ENCODE data around the gene GON7.
"Not testable (repeated sequence)": the region's sequence is repeated elsewhere in the genome, so short reads cannot be mapped to it uniquely, and the experiment has no call there.

GON7 gene

GRCh38 chr14:93199031-93199430 is 7.8 kb downstream of the GON7 start:
- no peak for DNase-seq (ENCODE audit: low spot score)

DNA sequence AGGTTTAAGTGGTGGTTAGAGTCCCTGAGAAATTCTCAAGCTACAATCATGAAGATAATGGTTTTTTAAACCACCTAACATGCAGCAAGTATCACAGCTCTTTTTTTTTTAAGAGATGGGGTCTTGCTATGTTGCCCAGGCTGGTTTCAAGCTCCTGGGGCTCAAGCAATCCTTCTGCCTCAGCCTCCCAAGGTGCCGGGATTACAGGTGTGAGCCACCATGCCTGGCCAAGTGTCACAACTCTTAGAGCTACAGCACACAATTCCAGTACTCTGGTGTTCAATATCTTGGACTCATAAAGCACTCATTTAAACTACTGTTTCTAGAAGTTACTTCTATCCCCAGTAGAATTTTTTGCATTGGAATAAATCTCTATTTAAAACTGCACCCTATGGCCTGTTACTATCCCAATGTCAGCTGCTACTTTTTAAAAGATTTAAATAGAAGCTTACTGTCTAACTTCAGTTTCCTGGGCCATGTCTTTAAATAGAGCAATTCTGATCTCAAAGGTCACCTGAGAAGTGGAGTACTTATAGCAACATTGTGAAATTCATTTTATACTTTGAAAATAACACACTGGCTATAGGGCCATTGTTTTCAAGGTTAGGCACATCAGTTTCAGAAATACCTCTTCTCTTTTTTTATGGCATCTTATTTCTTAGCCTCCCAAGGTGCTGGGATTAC is 11.4 kb downstream of the GON7 start:
- DNase-seq (ENCODE audit: low spot score) = no peak

DNA sequence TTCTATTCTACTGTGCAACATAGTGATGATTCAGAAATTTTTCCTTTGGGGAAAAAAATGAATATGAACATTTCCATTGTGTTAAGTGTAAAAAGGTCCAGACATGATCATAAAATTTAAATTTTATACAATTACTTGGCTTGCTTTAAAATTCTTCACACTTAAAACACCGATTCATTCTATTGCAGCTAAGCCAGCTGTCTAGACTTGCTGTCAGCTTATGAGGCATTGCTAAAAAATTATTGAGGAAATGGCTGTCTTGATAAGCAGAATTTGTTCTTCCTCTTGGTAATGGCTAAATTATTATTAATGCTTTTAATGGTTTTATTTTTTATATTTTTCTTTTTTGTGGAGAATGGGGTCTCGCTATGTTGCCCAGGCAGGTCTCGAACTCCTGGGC is 19.9 kb downstream of the GON7 start:
- DNase-seq (ENCODE audit: low spot score) = no peak

- DNase-seq (ENCODE audit: low spot score) = peak; percentile 13
Observed at GRCh38 chr14:93186466-93186865, 20.4 kb downstream of the GON7 start.

GRCh38 chr14:93185349-93185720 is 21.5 kb downstream of the GON7 start:
- no peak for DNase-seq (ENCODE audit: low spot score)

- DNase-seq (ENCODE audit: low spot score) = peak; percentile 91
Observed at GRCh38 chr14:93184391-93185348, 22.2 kb downstream of the GON7 start, which contains the start of the genes LYSET and MOAP1. LYSET (plus strand) TSS chr14:93185317; CDS start chr14:93185406, 89 bp downstream. MOAP1 (minus strand) TSS chr14:93184897; CDS start chr14:93184242, 655 bp downstream.

GRCh38 chr14:93183596-93184317 is 23.1 kb downstream of the GON7 start:
- no peak for DNase-seq (ENCODE audit: low spot score)

DNA sequence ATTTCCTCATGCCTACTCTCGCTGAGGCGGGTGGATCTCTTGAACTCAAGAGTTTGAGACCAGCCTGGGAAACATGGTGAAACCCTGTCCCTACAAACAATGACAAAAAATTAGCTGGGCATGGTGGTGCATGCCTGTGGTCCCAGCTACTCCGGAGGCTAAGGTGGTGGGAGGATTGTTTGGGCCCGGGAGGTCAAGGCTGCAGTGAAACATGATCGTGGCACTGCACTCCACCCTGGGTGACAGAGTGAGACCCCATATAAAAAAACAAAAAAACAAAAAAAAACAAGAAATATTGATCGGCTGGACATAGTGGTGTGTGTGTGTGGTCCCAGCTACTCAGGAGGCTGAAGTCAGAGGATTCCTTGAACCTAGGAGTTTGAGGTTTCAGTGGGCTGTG is 31.4 kb downstream of the GON7 start:
- DNase-seq (ENCODE audit: low spot score) = no peak

DNA sequence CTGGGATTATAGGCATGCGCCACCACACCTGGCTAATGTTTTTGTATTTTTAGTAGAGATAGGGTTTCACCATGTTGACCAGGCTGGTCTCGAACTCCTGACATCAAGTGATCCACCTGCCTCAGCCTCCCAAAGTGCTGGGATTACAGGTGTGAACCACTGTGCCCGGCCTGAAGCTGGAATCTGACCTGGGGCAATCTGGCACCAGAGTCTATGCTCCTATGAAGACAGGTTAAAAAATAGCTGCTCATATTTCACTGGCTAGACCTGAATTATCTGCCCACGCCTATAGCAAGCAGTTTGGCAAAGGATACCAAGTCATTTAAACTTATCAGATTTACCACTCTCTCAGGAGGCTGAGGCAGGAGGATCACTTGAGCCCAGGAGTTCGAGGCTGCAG is 32.1 kb downstream of the GON7 start:
- DNase-seq (ENCODE audit: low spot score) = not testable (repeated sequence)

GRCh38 chr14:93173943-93174395 is 32.9 kb downstream of the GON7 start:
- DNase-seq (ENCODE audit: low spot score) = no peak

- DNase-seq (ENCODE audit: low spot score) = no peak
Observed at GRCh38 chr14:93171376-93171775, 35.5 kb downstream of the GON7 start.

GRCh38 chr14:93170141-93170540 is 36.7 kb downstream of the GON7 start:
- not testable (repeated sequence) for DNase-seq (ENCODE audit: low spot score)

DNA sequence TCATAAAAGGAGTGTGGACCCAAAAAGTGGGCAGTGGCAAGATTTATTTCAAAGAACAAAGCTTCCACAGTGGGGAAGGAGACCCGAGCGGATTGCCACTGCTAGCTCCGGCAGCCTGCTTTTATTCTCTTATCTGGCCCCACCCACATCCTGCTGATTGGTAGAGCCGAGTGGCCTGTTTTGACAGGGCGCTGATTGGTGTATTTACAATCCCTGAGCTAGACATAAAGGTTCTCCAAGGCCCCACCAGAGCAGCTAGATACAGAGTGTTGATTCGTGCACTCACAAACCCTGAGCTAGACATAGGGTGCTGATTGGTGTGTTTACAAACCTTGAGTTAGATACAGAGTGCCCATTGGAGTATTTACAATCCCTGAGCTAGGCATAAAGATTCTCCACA is 37.2 kb downstream of the GON7 start:
- not testable (repeated sequence) for DNase-seq (ENCODE audit: low spot score)

DNA sequence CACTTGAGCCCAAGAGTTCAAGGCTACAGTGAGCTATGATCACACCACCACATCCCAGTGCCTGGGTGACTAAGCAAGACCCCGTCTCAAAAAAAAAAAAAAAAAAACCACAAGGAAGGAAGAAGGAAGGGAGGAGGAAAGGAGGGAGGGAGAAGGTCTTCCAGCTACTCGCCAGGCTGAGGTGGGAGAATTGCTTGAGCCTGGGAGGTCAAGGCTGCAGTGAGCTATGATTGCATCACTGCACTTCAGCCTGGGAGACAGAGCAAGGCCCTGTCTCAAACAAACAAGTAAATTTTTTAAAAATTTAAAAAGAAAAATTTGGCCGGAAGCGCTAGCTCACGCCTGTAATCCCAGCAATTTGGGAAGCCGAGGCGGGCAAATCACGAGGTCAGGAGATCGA is 38.3 kb downstream of the GON7 start:
- not testable (repeated sequence) for DNase-seq (ENCODE audit: low spot score)

GRCh38 chr14:93165271-93166265 is 41.3 kb downstream of the GON7 start:
- not testable (repeated sequence) for DNase-seq (ENCODE audit: low spot score)

GRCh38 chr14:93163564-93163963 is 43.3 kb downstream of the GON7 start:
- DNase-seq (ENCODE audit: low spot score) = peak; percentile 20

GRCh38 chr14:93161411-93161940 is 45.4 kb downstream of the GON7 start:
- peak; percentile 16 for DNase-seq (ENCODE audit: low spot score)

- peak; percentile 47 for DNase-seq (ENCODE audit: low spot score)
Observed at GRCh38 chr14:93160353-93160801, 46.5 kb downstream of the GON7 start.

GRCh38 chr14:93159625-93160352 is 47.1 kb downstream of the GON7 start:
- DNase-seq (ENCODE audit: low spot score) = not testable (repeated sequence)

DNA sequence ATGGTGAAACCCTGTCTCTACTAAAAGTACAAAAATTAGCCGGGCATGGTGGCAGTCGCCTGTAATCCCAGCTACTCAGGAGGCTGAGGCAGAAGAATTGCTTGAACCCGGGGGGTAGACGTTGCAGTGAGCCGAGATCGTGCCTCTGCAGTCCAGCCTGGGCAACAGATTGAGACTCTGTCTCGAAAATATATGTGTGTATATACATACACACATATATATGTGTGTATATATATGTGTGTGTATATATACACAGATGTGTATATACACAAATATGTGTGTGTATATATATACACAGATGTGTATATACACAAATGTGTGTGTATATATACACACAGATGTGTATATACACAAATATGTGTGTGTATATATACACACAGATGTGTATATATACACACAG is 48.5 kb downstream of the GON7 start:
- not testable (repeated sequence) for DNase-seq (ENCODE audit: low spot score)

All from NAMALWA (cell line).